ENCODE measurements around the gene ZBTB7C. TPM values are rescaled to one million over a fixed set of nuclear protein-coding genes. Genes with fewer than 3 reads are reported as not detected.

The ZBTB7C gene
- total and polyA plus RNA-seq, 9 of the 15 experiments (the other 6 are each of a cell fraction or from before 2014, with no cell fraction given): not detected

GRCh38 chr18:47999801-48000248 is 409.4 kb downstream of the ZBTB7C start (continued):
- no peak for TF ChIP-seq TRIM25 (IDR thresholded peaks at IDR 0.05; ENCODE audit: borderline replicate concordance)
- TF ChIP-seq C11orf30 (IDR thresholded peaks at IDR 0.05; ENCODE audit: low read depth): no peak
- TF ChIP-seq HBP1 (CRISPR knock-in tag; IDR thresholded peaks at IDR 0.05): no peak

- WGBS (ENCODE audit: insufficient coverage, low coverage, missing lambda C conversion rate): 13% methylated on average over 4 of the region's 5 CpGs
- FAIRE-seq: no peak
- ATAC-seq: peak; percentile 69
- CTCF ChIA-PET (ENCODE audit: low intra/inter-chr PET ratio): interaction anchor here (0.6 to 1.5 kb wide), 2 partner anchors 11 to 65 kb away, joined by 3 read pairs; no protein-coding TSS in a partner anchor
- no peaks in the 10 kb centered on the region for H3K36me3 ChIP-seq (ENCODE audit: control insufficient read depth, insufficient read depth, low read length)
- no peaks in the 10 kb centered on the region; a peak in 1 of 5 replicates for H3K27me3 ChIP-seq (ENCODE audit: control insufficient read depth in 2 of 2, insufficient read depth in 2 of 2, low read length in 2 of 2)
- H3K9me3 ChIP-seq (replicated peaks; ENCODE audit: control insufficient read depth, insufficient read depth, low read depth, low read length): peaks cover 3% of the 10 kb centered on the region; the same call in 1 of the 2 replicates
- no peak overlapping the region for H3K4me2 ChIP-seq (ENCODE audit: insufficient read depth, low read length)
- H4K20me1 ChIP-seq (replicated peaks; ENCODE audit: control insufficient read depth, insufficient read depth, low read length): no peaks in the 10 kb centered on the region
- H3K9ac ChIP-seq (ENCODE audit: insufficient read depth in 1 of 2, low read depth in 2 of 2, low read length in 2 of 2): no peak overlapping the region
- no peak overlapping the region for H2AFZ ChIP-seq (ENCODE audit: low read depth, low read length)
- H3K4me1 ChIP-seq (replicated peaks in 1 of 2; ENCODE audit: control insufficient read depth in 2 of 2, insufficient read depth in 2 of 2, low read length in 2 of 2): peaks cover 0 to 6% of the 10 kb centered on the region in 2 experiments; a peak in 4 of 5 replicates
- H3K9me1 ChIP-seq (ENCODE audit: control insufficient read depth, insufficient read depth, low read length): no peaks in the 10 kb centered on the region
- in situ Hi-C loops (cut with MboI) (no loop called here), intact Hi-C loops (cut with micrococcal nuclease) (loop anchor here (5.0 kb wide), 1 partner anchor 65 kb away; the partner anchor contains the start of gene SMAD2)
- no peak overlapping the region for H3K4me3 ChIP-seq
- no peak overlapping the region for H3K27ac ChIP-seq (ENCODE audit: extremely low read depth, low read depth, low read length)
- POLR2A ChIA-PET: interaction anchor here (1.0 kb wide), 1 partner anchor 52 kb away, joined by 3 read pairs; no protein-coding TSS in a partner anchor
- BruUV-seq (replicated peaks): no TSS peak
- H3K79me2 ChIP-seq (ENCODE audit: control insufficient read depth, insufficient read depth, low read length): no peaks in the 10 kb centered on the region
- DNase-seq (ENCODE audit: extremely low read depth in 1 of 4, low spot score in 3 of 4): peak; percentile 28 to 47 (median 44)
- peak; percentile 36; the same call in 1 of the 2 replicates for TF ChIP-seq REST (IDR thresholded peaks at IDR 0.05; ENCODE audit: borderline replicate concordance)
- no peak for TF ChIP-seq REST (CRISPR knock-in tag; IDR thresholded peaks at IDR 0.05; ENCODE audit: low read depth)
- peak in 1 of 2 experiments; percentile 90; a peak in 1 of 3 replicates for TF ChIP-seq CBX3 (IDR thresholded peaks at IDR 0.05; ENCODE audit: borderline replicate concordance in 1 of 2, low read length in 2 of 2)
- no peak for TF ChIP-seq FOXK2 (conservative IDR thresholded peaks at IDR 0.05 in 1 of 2, IDR thresholded peaks at IDR 0.05 in 1 of 2; ENCODE audit: low read depth in 2 of 2)
- TF ChIP-seq CREB1 (IDR thresholded peaks at IDR 0.05): no peak
- TF ChIP-seq CREB1 (CRISPR knock-in tag; IDR thresholded peaks at IDR 0.05): no peak
These were observed 411.8 kb downstream of the ZBTB7C start for GRCh38 chr18:47997338-47997780.

Data from K562 (cell line).